GM18505 (cell line): ENCODE measurements around the gene DPM3.

Source experiments
- ATAC-seq: cut with Tn5 transposase; IDR thresholded peaks from one replicate; pipeline ENCODE4 v1.9.1; 2021; ENCODE audit not compliant: unreplicated experiment
- POLR2A ChIP-seq: IDR thresholded peaks from 4 replicates; pipeline ENCODE4 v1.6.1; 2011; ENCODE audit warnings: borderline replicate concordance; ENCODE audit not compliant: insufficient read depth, insufficient read length; ENCODE audit errors: extremely low read depth

The DPM3 gene

DNA sequence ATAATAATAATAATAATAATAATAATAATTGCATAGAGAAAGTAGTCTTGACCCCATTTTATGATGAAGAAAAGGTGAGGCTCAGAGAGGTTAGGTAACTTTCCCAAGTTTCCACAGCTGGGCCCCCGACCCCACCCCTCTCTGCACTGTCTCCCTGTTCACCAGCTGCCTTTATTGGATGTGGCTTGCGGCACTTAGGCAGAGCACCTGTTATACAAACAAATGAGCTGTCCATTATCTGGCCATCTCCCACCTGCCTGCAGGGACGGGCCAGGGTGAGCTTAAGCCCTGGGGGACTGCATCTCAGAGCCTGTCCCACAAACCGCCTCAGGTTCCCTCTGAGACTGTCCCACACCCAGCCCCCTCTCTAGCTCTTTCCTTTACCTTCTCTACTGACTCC, 22.7 kb downstream of the DPM3 start:
- no peak for ATAC-seq
- no peak for TF ChIP-seq POLR2A

DNA sequence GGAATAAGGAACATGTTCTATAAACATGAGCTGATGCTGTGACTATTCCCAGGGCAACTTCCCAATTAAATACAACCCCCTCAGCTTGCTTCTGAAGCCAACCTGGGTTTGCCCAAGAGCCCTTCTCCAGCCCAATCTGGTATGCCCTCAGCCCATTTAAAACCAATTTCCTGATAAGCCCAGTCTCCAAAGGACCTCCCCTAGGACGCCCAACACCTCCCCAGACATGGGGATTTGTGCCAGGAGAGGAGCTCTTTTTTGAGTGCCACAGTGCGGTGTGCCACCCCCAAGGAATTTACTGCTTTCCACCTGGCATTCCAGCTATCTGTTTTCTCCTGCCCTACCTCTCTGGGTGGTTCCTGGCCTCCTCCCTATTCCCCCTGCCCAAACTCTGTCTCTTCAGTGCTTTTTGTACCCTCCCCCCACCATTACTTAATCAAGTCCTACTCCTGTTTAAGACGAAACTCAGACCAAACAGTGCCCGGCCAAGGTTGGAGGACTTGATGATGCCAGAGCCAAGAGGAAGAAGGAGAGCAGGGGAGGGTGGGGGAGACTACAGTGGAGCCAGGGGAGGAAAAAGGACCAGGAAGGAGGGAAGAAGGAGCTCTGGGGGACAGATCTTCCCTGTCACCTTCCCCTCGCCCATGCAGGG, 24.1 kb downstream of the DPM3 start:
- no peak for TF ChIP-seq POLR2A
- ATAC-seq: no peak

DNA sequence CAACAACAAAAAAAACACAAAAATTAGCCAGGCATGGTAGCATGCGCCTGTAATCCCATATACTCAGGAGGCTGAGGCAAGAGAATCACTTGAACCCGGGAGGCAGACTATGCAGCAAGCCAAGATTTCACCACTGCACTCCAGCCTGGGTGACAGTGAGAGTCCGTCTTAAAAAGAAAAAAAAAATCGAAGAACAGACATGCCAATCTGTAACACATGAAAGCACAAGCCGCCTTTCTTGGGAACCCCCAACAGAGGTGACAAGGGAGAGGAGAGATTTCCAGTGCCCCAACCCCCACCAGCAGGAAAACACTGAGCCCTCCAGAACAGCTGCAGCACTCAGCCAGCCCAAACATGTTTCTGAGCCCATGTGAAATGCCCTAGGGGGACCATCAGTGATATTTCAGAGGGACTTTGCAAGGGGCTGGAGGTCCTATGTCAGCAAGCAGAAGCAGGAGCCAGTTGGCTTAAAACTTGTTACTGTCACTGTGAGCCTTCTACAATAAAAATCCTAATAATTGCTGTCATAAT, 26.8 kb downstream of the DPM3 start:
- ATAC-seq: no peak
- TF ChIP-seq POLR2A: no peak

DNA sequence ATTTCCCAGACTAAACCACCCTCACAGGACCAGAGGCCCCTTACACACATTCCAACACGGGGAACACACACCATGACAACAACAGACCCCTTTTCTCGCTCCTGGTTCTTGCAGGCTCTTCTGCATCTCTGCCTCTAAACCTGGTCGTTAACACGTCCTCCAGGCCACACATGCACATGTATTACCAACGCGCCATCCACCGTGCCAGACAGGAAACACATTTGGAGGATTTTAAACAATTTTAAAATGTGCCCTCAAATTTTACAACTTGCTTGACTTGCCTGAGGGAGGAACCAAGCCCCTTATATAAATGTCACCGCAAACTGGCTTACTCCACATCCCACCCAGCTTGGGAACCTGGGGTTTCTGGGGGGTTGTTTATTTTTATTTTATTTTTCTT, 29.5 kb downstream of the DPM3 start:
- TF ChIP-seq POLR2A: no peak
- no peak for ATAC-seq

GRCh38 chr1:155110381-155110780, 29.9 kb downstream of the DPM3 start:
- no peak for TF ChIP-seq POLR2A
- ATAC-seq: no peak

DNA sequence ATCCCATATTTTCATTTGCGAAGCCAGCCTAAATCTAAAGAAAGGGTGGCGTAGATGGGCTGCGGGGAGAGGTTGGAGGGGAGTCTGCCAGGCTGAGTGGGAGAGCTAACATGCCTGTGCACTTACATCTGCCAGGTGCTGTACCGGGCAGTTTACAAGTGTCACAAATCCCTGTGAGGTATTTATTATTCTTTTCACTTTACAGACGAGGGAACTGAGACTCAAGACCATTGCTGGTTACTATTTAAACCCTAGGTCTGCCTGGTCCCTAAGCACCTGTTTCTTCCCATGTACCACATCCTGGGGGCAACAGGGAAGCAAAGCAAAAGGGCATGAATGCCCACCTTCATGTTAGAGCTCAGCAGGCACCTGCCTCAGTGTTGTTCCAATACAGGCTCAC, 32.0 kb downstream of the DPM3 start:
- no peak for ATAC-seq
- no peak for TF ChIP-seq POLR2A

- no peak for TF ChIP-seq POLR2A
- no peak for ATAC-seq
Observed at GRCh38 chr1:155107309-155108264, 32.7 kb downstream of the DPM3 start.

DNA sequence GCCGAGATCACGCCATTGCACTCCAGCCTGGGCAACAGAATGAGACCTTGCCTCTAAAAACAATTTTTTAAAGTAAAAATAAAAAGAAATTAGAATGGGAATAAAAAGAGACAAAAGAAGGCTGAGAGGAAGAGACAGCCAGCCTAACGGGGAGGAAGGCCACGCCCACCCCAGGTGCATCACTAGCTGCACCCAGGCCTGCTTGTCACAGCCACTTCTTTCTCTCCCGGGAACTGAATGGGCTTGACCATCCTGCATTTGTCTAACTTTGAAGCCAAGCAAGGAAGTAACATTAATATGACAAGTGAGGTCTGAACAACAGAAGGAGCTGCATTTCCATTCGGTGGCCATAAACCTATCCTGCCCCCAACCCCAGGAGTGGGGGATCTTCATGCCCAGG, 33.5 kb downstream of the DPM3 start:
- no peak for TF ChIP-seq POLR2A
- no peak for ATAC-seq

DNA sequence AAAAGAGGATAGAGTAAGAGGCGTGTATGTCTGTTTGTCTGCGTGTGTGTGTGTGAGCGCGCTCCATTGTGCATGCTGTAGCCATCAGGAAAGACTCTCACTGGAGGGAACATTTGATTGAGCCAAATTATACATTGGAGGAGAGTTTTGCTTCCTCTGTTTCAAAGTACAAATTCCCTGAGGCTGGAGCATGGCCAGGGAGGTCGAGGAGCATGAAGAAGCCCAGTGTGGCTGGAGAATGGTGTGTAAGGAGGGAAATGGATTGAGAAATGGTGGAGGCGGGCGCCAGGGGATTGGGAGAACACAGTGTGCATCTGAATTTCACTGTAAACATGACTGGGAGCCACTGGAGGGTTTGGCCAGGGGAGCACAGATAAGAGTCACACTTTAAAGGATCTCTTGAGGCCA, 34.7 kb downstream of the DPM3 start:
- no peak for ATAC-seq
- TF ChIP-seq POLR2A: no peak

DNA sequence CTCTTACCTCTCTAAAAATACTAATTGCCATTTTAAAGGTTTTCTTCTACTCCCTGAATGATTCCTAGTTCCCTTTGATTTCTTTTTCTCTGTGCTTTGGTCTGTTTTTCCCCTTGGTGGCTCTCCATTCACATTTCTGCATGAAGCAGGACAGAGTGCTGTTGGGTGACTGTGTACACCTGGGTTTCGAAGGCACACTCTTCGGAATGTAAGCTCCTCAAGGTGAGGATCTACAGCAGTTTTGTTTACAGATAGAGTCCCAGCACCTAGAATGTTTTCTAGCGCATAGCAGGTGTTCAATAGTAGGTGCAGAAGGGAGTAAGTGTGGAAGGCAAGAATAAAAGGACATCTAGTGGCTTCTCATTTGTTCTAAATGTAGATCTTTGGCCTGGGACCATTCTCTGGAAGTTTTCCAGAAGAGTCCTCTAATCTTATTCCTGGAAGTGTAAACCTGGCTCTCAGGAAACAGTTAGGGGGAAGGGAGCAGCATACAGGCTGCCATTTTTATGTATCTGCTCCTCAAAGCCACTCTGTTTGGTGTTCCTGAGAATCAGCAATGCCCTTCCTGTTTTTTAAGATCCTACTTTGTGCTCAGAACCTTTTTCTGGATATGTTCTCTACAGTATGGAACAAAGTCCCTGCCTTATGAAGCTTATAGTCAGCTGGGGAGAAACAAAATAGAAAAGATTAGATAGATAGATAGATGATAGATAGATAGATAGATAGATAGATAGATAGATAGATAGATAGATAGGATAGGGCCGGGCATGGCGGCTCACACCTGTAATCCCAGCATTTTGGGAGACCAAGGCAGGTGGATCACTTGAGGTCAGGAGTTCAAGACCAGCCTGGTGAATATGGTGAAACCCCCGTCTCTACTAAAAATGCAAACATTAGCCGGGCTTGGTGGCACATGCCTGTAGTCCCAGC, 35.5 kb downstream of the DPM3 start:
- TF ChIP-seq POLR2A: no peak
- no peak for ATAC-seq

- no peak for TF ChIP-seq POLR2A
- no peak for ATAC-seq
Observed at GRCh38 chr1:155103325-155103724, 37.0 kb downstream of the DPM3 start.

DNA sequence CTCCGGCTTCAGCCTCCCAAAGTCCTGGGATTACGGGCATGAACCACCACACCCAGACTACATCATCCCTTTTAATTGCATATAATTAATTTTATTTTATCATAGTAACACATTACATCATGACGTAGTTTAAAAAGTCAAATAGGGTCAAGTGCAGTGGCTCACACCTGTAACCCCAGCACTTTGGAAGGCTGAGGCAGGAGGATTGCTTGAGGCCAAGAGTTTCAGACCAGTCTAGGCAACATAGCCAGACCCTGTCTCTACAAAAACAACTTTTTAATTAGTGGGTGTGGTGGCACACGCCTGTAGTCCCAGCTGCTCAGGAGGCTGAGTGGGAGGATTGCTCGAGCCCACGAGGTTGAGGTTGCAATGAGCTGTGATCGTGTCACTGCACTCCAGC, 41.0 kb downstream of the DPM3 start:
- no peak for TF ChIP-seq POLR2A
- no peak for ATAC-seq

DNA sequence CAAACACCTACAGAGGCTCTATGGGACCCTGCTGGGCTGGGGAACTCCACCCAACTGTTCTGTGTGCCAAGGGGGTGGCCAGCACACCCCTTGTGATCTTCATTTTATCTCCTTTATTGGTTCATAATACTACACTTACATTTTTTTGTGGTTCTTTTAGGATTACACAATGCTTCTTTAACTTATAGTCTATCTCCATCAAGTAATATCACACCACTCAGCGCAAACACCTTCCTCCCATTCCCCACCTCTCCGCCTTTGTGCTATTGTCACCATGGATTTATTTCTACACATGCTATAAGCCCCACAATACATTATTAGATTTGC, 45.7 kb downstream of the DPM3 start:
- ATAC-seq: no peak
- TF ChIP-seq POLR2A: no peak
